Kidney capillary endothelial cell (primary cell): ENCODE results near the gene MS4A2.
"Not testable (repeated sequence)": the region's sequence is repeated elsewhere in the genome, so short reads cannot be mapped to it uniquely, and the experiment has no call there.

Experiments used
- DNase-seq: peaks from one replicate; pipeline ENCODE4 v3.0.0-alpha.2; 2018; ENCODE audit warnings: low spot score

The MS4A2 gene

GRCh38 chr11:60088364-60088763, at the start of gene MS4A2:
TSS of gene MS4A2 (plus strand) at chr11:60088664. CDS start at chr11:60088766, 102 bp downstream.
- no peak for DNase-seq

GRCh38 chr11:60040109-60040508, 48.4 kb upstream of the MS4A2 start, which contains the start of gene OOSP2:
TSS of gene OOSP2 (plus strand) at chr11:60040409. CDS start at chr11:60040460, 51 bp downstream.
- DNase-seq: no peak

GRCh38 chr11:60050422-60050821, 38.0 kb upstream of the MS4A2 start:
- not testable (repeated sequence) for DNase-seq

GRCh38 chr11:60050839-60051238, 37.6 kb upstream of the MS4A2 start:
- DNase-seq: not testable (repeated sequence)

- no peak for DNase-seq
Observed at GRCh38 chr11:60056349-60056969, 32.0 kb upstream of the MS4A2 start, which contains the start of gene MS4A3. TSS of gene MS4A3 (plus strand) at chr11:60056665. CDS start at chr11:60061161, 4,496 bp downstream.

GRCh38 chr11:60059052-60059451, 29.4 kb upstream of the MS4A2 start:
- no peak for DNase-seq

- DNase-seq: no peak
Observed at GRCh38 chr11:60059521-60060240, 28.8 kb upstream of the MS4A2 start.

GRCh38 chr11:60064111-60064510, 24.4 kb upstream of the MS4A2 start:
- DNase-seq: no peak

GRCh38 chr11:60065801-60066200, 22.7 kb upstream of the MS4A2 start:
- no peak for DNase-seq

GRCh38 chr11:60069450-60069849, 19.0 kb upstream of the MS4A2 start:
- no peak for DNase-seq

- DNase-seq: not testable (repeated sequence)
Observed at GRCh38 chr11:60071644-60072043, 16.8 kb upstream of the MS4A2 start.

- DNase-seq: no peak
Observed at GRCh38 chr11:60077216-60077817, 11.1 kb upstream of the MS4A2 start.

- DNase-seq: no peak
Observed at GRCh38 chr11:60077981-60078380, 10.5 kb upstream of the MS4A2 start.

GRCh38 chr11:60078745-60079144, 9.7 kb upstream of the MS4A2 start:
- no peak for DNase-seq

- DNase-seq: no peak
Observed at GRCh38 chr11:60080535-60080934, 7.9 kb upstream of the MS4A2 start.

GRCh38 chr11:60084631-60085273, 3.7 kb upstream of the MS4A2 start:
- no peak for DNase-seq

- no peak for DNase-seq
Observed at GRCh38 chr11:60085909-60086308, 2.6 kb upstream of the MS4A2 start.

- DNase-seq: no peak
Observed at GRCh38 chr11:60087239-60087638, 1.2 kb upstream of the MS4A2 start.

GRCh38 chr11:60095477-60096120, 7.1 kb downstream of the MS4A2 start:
- no peak for DNase-seq

- no peak for DNase-seq
Observed at GRCh38 chr11:60097189-60097588, 8.7 kb downstream of the MS4A2 start.

GRCh38 chr11:60098508-60098907, 10.0 kb downstream of the MS4A2 start:
- DNase-seq: peak; percentile 5

- DNase-seq: no peak
Observed at GRCh38 chr11:60100516-60100915, 12.1 kb downstream of the MS4A2 start.
